Prostate gland (tissue), 2 donors: ENCODE measurements around the gene GMIP. TPM values are rescaled to one million over a fixed set of nuclear protein-coding genes. Genes with fewer than 3 reads are reported as not detected.

Experiments used
- DNase-seq: peaks from one replicate; pipeline ENCODE4 v3.0.0-alpha.2; 2019; ENCODE audit warnings: low spot score
- H3K27ac ChIP-seq, 2 donors: fragments of 200-600 bp; sonication (generic); 2 replicates each; pipeline ENCODE4 v1.5.1; 2017 to 2019
- H3K27me3 ChIP-seq: fragments of 200-600 bp; sonication (generic); replicated peaks from 2 replicates; pipeline ENCODE4 v1.5.1; 2019; ENCODE audit not compliant: insufficient read depth
- H3K36me3 ChIP-seq, 2 donors: fragments of 200-600 bp; sonication (generic); 1 replicate in 1 of 2; 2 replicates in 1 of 2; pipeline versions ENCODE4 v1.5.1 to v1.8.1; 2017 to 2019
- H3K4me1 ChIP-seq: fragments of 200-600 bp; sonication (generic); replicated peaks from 2 replicates; pipeline ENCODE4 v1.5.1; 2019
- H3K4me3 ChIP-seq, 2 donors: fragments of 200-600 bp; sonication (generic); 2 replicates each; pipeline ENCODE4 v1.5.1; 2017 to 2019
- H3K9me3 ChIP-seq: fragments of 200-600 bp; sonication (generic); 2 replicates; pipeline ENCODE4 v1.5.1; 2017
- POLR2A ChIP-seq: fragments of 450-650 bp; IDR thresholded peaks from one replicate; pipeline ENCODE4 v1.6.1; 2016; ENCODE audit warnings: antibody characterized with exemption, mild to moderate bottlenecking
- POLR2AphosphoS5 ChIP-seq: sonication (generic); formaldehyde crosslinking; IDR thresholded peaks from one replicate; pipeline ENCODE4 v1.6.1; 2017; ENCODE audit warnings: antibody characterized with exemption
- WGBS: methylation state at CpG from one replicate; pipeline ENCODE4 v1.1.5; 2018; 5-methylcytosine and 5-hydroxymethylcytosine counted together
- intact Hi-C: fragments of 100-400 bp; cut with DNase I; formaldehyde crosslinking; loops from one replicate; pipeline ENCODE4 v1.14.2; 2022
- total RNA-seq, 2 donors: library from RNA; depleted of rRNA; stranded (reverse); fragments of >200 nt; gene quantifications; one replicate each; pipeline ENCODE4 v1.1.0, GENCODE V29; 2016
- TF ChIP-seq, protein P1 (sequence below), 4 experiments: fragments of 200-600 bp in 2 of 4; fragments of 450-650 bp in 2 of 4; sonication (generic) in 2 of 4; IDR thresholded peaks; 1 replicate in 3 of 4; 2 replicates in 1 of 4; pipeline ENCODE4 v1.5.1; 2016 to 2019; ENCODE audit warnings: antibody characterized with exemption in 4 of 4, mild to moderate bottlenecking in 2 of 4, moderate library complexity in 2 of 4

The GMIP gene
- total RNA-seq, 2 donors from 2014 or later = 10.2 to 11.6 TPM

GRCh38 chr19:19634516-19635312 is 8.7 kb downstream of the GMIP start:
- H3K36me3 ChIP-seq = no peaks in the 10 kb centered on the region
- no peaks in the 10 kb centered on the region for H3K27me3 ChIP-seq
- H3K4me1 ChIP-seq = no peaks in the 10 kb centered on the region
- intact Hi-C loops = no loop called here
- WGBS = 95% methylated on average over 30 of the region's 36 CpGs
- no peaks in the 10 kb centered on the region for H3K9me3 ChIP-seq
- H3K4me3 ChIP-seq = no peak overlapping the region
- TF ChIP-seq POLR2AphosphoS5 = no peak
- TF ChIP-seq, protein P1, sequence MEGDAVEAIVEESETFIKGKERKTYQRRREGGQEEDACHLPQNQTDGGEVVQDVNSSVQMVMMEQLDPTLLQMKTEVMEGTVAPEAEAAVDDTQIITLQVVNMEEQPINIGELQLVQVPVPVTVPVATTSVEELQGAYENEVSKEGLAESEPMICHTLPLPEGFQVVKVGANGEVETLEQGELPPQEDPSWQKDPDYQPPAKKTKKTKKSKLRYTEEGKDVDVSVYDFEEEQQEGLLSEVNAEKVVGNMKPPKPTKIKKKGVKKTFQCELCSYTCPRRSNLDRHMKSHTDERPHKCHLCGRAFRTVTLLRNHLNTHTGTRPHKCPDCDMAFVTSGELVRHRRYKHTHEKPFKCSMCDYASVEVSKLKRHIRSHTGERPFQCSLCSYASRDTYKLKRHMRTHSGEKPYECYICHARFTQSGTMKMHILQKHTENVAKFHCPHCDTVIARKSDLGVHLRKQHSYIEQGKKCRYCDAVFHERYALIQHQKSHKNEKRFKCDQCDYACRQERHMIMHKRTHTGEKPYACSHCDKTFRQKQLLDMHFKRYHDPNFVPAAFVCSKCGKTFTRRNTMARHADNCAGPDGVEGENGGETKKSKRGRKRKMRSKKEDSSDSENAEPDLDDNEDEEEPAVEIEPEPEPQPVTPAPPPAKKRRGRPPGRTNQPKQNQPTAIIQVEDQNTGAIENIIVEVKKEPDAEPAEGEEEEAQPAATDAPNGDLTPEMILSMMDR (IDR thresholded peaks at IDR 0.05) = no peak
- no peak for TF ChIP-seq POLR2A
- no peak for DNase-seq
- H3K27ac ChIP-seq = no peak overlapping the region

- Histone ChIP-seq H3K36me3 (no peaks in the 10 kb centered on the region), H3K9me3 (no peaks in the 10 kb centered on the region), H3K27ac (no peak overlapping the region), H3K4me3 (no peak overlapping the region), H3K4me1 (no peaks in the 10 kb centered on the region), H3K27me3 (no peaks in the 10 kb centered on the region)
- no peak for DNase-seq
- TF ChIP-seq, protein P1 (IDR thresholded peaks at IDR 0.05) = no peak
- intact Hi-C loops = no loop called here
- WGBS = 94% methylated on average over 19 of the region's 22 CpGs
Measured at GRCh38 chr19:19633711-19634515, 9.5 kb downstream of the GMIP start.

GRCh38 chr19:19632661-19633060 is 10.8 kb downstream of the GMIP start:
- DNase-seq = no peak
- no peaks in the 10 kb centered on the region for H3K36me3 ChIP-seq
- H3K27ac ChIP-seq = no peak overlapping the region
- no peaks in the 10 kb centered on the region for H3K9me3 ChIP-seq
- H3K4me1 ChIP-seq = peaks cover under 1% of the 10 kb centered on the region
- no peak overlapping the region for H3K4me3 ChIP-seq
- intact Hi-C loops = no loop called here
- 76% methylated on average over 5 of the region's 5 CpGs for WGBS
- TF ChIP-seq, protein P1 (IDR thresholded peaks at IDR 0.05) = no peak
- TF ChIP-seq POLR2AphosphoS5 (no peak), POLR2A (no peak)
- H3K27me3 ChIP-seq = no peaks in the 10 kb centered on the region

- TF ChIP-seq POLR2AphosphoS5 (no peak), POLR2A (no peak)
- TF ChIP-seq, protein P1 (IDR thresholded peaks at IDR 0.05) = no peak
- H3K4me1 ChIP-seq = peaks cover 3% of the 10 kb centered on the region
- no peak overlapping the region for H3K4me3 ChIP-seq
- 92% methylated on average over 7 of the region's 7 CpGs for WGBS
- H3K9me3 ChIP-seq = no peaks in the 10 kb centered on the region
- DNase-seq = no peak
- H3K27me3 ChIP-seq = no peaks in the 10 kb centered on the region
- intact Hi-C loops = no loop called here
- no peak overlapping the region for H3K27ac ChIP-seq
- H3K36me3 ChIP-seq = no peaks in the 10 kb centered on the region
Measured at GRCh38 chr19:19631346-19631745, 12.1 kb downstream of the GMIP start.
